SK-N-SH (cell line): ENCODE results near the gene SIX2. TPM values are rescaled to one million over a fixed set of nuclear protein-coding genes. Genes with fewer than 3 reads are reported as not detected.
"Not testable (repeated sequence)": the region's sequence is repeated elsewhere in the genome, so short reads cannot be mapped to it uniquely, and the experiment has no call there.

Source experiments
- CTCF ChIA-PET: fragments of 300-600, 350-600 bp; formaldehyde crosslinking; extraction: SDS; loops from one replicate; lab custom pipeline; 2021; lab: Yijun Ruan, JAX
- POLR2A ChIA-PET: fragments of 350-600 bp; sonication (Branson Sonifier 250); formaldehyde crosslinking; extraction: SDS; loops from one replicate; lab custom pipeline; 2020; ENCODE audit warnings: antibody characterized with exemption, inconsistent platforms; lab: Yijun Ruan, JAX
- DNase-seq: peaks from one replicate; pipeline ENCODE4 v3.0.0; 2012
- H2AFZ ChIP-seq: fragments of 200-600 bp; sonication (generic); 2 replicates; pipeline ENCODE4 v1.8.1; 2016; ENCODE audit warnings: antibody characterized with exemption, mild to moderate bottlenecking, low read depth
- H3F3A ChIP-seq: fragments of 200-600 bp; sonication (generic); replicated peaks from 2 replicates; pipeline ENCODE3; 2016; ENCODE audit warnings: antibody characterized with exemption, mild to moderate bottlenecking; ENCODE audit not compliant: insufficient read depth
- H3K27ac ChIP-seq, 2 experiments: fragments of 200-500 bp in 1 of 2; fragments of 200-600 bp in 1 of 2; sonication (Bioruptor generic) in 1 of 2; sonication (generic), shearing (Covaris generic) in 1 of 2; 2 replicates each; pipeline versions ENCODE4 v1.5.1 to v1.6.1; 2014 to 2016; ENCODE audit warnings: low read depth in 2 of 2, inconsistent platforms in 1 of 2, low read length in 1 of 2, mild to moderate bottlenecking in 1 of 2, mixed read lengths in 1 of 2
- H3K27me3 ChIP-seq: fragments of 200-600 bp; sonication (generic), shearing (Covaris generic); 2 replicates; pipeline ENCODE4 v1.6.1; 2016; ENCODE audit warnings: mixed run types; ENCODE audit not compliant: insufficient read depth
- H3K36me3 ChIP-seq, 2 experiments: fragments of 200-500 bp in 1 of 2; fragments of 200-600 bp in 1 of 2; sonication (Bioruptor generic) in 1 of 2; sonication (generic) in 1 of 2; replicated peaks in 1 of 2; 2 replicates each; pipeline versions ENCODE3 to v1.5.1; 2014 to 2016; ENCODE audit warnings: low read length in 1 of 2, mild to moderate bottlenecking in 1 of 2; ENCODE audit not compliant: insufficient read depth in 2 of 2, control insufficient read depth in 1 of 2
- H3K4me1 ChIP-seq, 2 experiments: fragments of 200-500 bp in 1 of 2; fragments of 200-600 bp in 1 of 2; sonication (Bioruptor generic) in 1 of 2; sonication (generic), shearing (Covaris generic) in 1 of 2; 2 replicates each; pipeline versions ENCODE4 v1.5.1 to v1.6.1; 2014 to 2016; ENCODE audit warnings: low read depth in 1 of 2, low read length in 1 of 2, mixed run types in 1 of 2; ENCODE audit not compliant: insufficient read depth in 2 of 2, control insufficient read depth in 1 of 2
- H3K4me2 ChIP-seq: fragments of 200-600 bp; sonication (generic), shearing (Covaris generic); 2 replicates; pipeline ENCODE4 v1.6.1; 2017; ENCODE audit warnings: mixed run types
- H3K4me3 ChIP-seq, 2 experiments: fragments of 200-500 bp in 1 of 2; fragments of 200-600 bp in 1 of 2; sonication (Bioruptor generic) in 1 of 2; sonication (generic), shearing (Covaris generic) in 1 of 2; 2 replicates each; pipeline versions ENCODE4 v1.5.1 to v1.8.1; 2014 to 2016; ENCODE audit warnings: low read depth in 2 of 2, inconsistent platforms in 1 of 2, low read length in 1 of 2, mild to moderate bottlenecking in 1 of 2, mixed read lengths in 1 of 2, moderate library complexity in 1 of 2
- H3K79me2 ChIP-seq: fragments of 200-600 bp; sonication (generic); 2 replicates; pipeline ENCODE4 v1.8.1; 2017; ENCODE audit warnings: mild to moderate bottlenecking; ENCODE audit not compliant: insufficient read depth
- H3K9ac ChIP-seq: fragments of 200-600 bp; sonication (generic); 2 replicates; pipeline ENCODE4 v1.6.1; 2017; ENCODE audit warnings: mixed run types
- H3K9me2 ChIP-seq: fragments of 200-600 bp; sonication (generic); 2 replicates; pipeline ENCODE4 v1.6.1; 2017; ENCODE audit warnings: mixed run types
- H3K9me3 ChIP-seq: fragments of 200-600 bp; sonication (generic); 2 replicates; pipeline ENCODE4 v1.6.1; 2017; ENCODE audit warnings: mixed run types, mild to moderate bottlenecking, moderate library complexity
- H4K20me1 ChIP-seq: fragments of 200-600 bp; sonication (generic); 2 replicates; pipeline ENCODE4 v1.6.1; 2017; ENCODE audit warnings: mild to moderate bottlenecking, mixed run types; ENCODE audit not compliant: insufficient read depth
- CHD2 ChIP-seq: fragments of 150-350 bp; IDR thresholded peaks from 2 replicates; pipeline ENCODE4 v1.6.1; 2018; ENCODE audit warnings: low read length; ENCODE audit not compliant: partially characterized antibody
- EP300 ChIP-seq, 2 experiments: IDR thresholded peaks; 2 replicates each; pipeline versions ENCODE4 v1.4.0 to v1.6.1; 2012; ENCODE audit warnings: borderline replicate concordance in 1 of 2, low read depth in 1 of 2, low read length in 1 of 2
- USF1 ChIP-seq: IDR thresholded peaks from 2 replicates; pipeline ENCODE4 v1.4.0; 2012; ENCODE audit warnings: low read depth, borderline replicate concordance
- WGBS: methylation state at CpG from one replicate; pipeline ENCODE4 v1.1.6; 2017; ENCODE audit warnings: low lambda C conversion rate; 5-methylcytosine and 5-hydroxymethylcytosine counted together
- polyA plus RNA-seq, 3 experiments: library from polyadenylated mRNA; depleted of rRNA; stranded (reverse); fragments of >200 nt; gene quantifications; 2 replicates each; pipeline ENCODE4 v1.2.3, GENCODE V29; 2012
- TF ChIP-seq, protein P1 (sequence below): fragments of 150-350 bp; IDR thresholded peaks from 2 replicates; pipeline ENCODE4 v1.6.1; 2016; ENCODE audit warnings: mild to moderate bottlenecking, low read depth, low read length
- TF ChIP-seq, protein P2 (sequence below): fragments of 200-600 bp; sonication (generic); IDR thresholded peaks from 2 replicates; pipeline ENCODE4 v1.6.1; 2017; ENCODE audit warnings: antibody characterized with exemption, mild to moderate bottlenecking, moderate library complexity

Gene SIX2
- polyA plus RNA-seq, 1 of the 3 experiments (the other 2 are of a cell fraction) = 0.76 TPM

DNA sequence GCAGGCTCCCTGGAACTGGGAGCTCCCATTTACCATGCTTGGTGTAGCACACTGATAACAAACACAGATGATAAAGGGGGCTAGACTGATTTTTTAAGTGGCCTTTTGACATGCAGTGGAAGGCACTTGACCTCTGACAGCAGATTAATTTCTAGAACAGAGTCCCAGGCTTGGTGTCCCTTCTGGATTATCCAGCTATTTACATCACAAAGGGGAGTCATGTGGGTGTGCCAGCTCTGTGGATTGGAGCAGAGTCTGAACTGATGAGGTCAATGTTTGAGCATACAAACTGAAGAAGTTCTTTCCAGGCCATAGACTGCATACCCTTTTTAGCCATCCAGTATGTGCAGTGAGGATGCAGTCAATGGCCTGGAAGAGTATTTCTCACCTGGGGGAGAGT is 31.5 kb upstream of the SIX2 start:
- H3K4me3 ChIP-seq = no peak overlapping the region
- peaks cover 0 to 6% of the 10 kb centered on the region in 2 experiments; a peak in 2 of 4 replicates for H3K4me1 ChIP-seq
- no peak overlapping the region for H2AFZ ChIP-seq
- POLR2A ChIA-PET = no interaction called here
- no peaks in the 10 kb centered on the region for H4K20me1 ChIP-seq
- H3K9me3 ChIP-seq = no peaks in the 10 kb centered on the region
- H3K36me3 ChIP-seq = no peaks in the 10 kb centered on the region
- no peaks in the 10 kb centered on the region; the same call in 1 of the 2 replicates for H3K27me3 ChIP-seq
- DNase-seq = no peak
- H3K4me2 ChIP-seq = no peak overlapping the region
- no peaks in the 10 kb centered on the region for H3F3A ChIP-seq
- TF ChIP-seq CHD2 (no peak), EP300 (IDR thresholded peaks at IDR 0.05; ENCODE audit: borderline replicate concordance in 1 of 2, low read depth in 1 of 2, low read length in 1 of 2) (no peak), USF1 (no peak)
- TF ChIP-seq, protein P1, sequence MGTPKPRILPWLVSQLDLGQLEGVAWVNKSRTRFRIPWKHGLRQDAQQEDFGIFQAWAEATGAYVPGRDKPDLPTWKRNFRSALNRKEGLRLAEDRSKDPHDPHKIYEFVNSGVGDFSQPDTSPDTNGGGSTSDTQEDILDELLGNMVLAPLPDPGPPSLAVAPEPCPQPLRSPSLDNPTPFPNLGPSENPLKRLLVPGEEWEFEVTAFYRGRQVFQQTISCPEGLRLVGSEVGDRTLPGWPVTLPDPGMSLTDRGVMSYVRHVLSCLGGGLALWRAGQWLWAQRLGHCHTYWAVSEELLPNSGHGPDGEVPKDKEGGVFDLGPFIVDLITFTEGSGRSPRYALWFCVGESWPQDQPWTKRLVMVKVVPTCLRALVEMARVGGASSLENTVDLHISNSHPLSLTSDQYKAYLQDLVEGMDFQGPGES = no peak
- TF ChIP-seq, protein P2, sequence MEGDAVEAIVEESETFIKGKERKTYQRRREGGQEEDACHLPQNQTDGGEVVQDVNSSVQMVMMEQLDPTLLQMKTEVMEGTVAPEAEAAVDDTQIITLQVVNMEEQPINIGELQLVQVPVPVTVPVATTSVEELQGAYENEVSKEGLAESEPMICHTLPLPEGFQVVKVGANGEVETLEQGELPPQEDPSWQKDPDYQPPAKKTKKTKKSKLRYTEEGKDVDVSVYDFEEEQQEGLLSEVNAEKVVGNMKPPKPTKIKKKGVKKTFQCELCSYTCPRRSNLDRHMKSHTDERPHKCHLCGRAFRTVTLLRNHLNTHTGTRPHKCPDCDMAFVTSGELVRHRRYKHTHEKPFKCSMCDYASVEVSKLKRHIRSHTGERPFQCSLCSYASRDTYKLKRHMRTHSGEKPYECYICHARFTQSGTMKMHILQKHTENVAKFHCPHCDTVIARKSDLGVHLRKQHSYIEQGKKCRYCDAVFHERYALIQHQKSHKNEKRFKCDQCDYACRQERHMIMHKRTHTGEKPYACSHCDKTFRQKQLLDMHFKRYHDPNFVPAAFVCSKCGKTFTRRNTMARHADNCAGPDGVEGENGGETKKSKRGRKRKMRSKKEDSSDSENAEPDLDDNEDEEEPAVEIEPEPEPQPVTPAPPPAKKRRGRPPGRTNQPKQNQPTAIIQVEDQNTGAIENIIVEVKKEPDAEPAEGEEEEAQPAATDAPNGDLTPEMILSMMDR = no peak
- no peaks in the 10 kb centered on the region for H3K79me2 ChIP-seq
- H3K9ac ChIP-seq = no peak overlapping the region
- no peaks in the 10 kb centered on the region for H3K9me2 ChIP-seq
- H3K27ac ChIP-seq = no peak overlapping the region
- CTCF ChIA-PET = interaction anchor here (0.7 to 2.7 kb wide), 7 partner anchors 9 to 443 kb away, joined by 3 to 8 read pairs (median 4); no protein-coding TSS in a partner anchor

- H3K4me1 ChIP-seq, H3K4me2 ChIP-seq, H4K20me1 ChIP-seq, H3K9me3 ChIP-seq, H3K9me2 ChIP-seq, H3K27ac ChIP-seq, POLR2A ChIA-PET, DNase-seq, H2AFZ ChIP-seq, H3K9ac ChIP-seq, H3F3A ChIP-seq, H3K27me3 ChIP-seq, H3K4me3 ChIP-seq, H3K79me2 ChIP-seq, H3K36me3 ChIP-seq: not testable (repeated sequence)
- CTCF ChIA-PET = interaction anchor here (1.0 to 2.7 kb wide), 4 partner anchors 16 to 455 kb away, joined by 4 to 8 read pairs (median 8); no protein-coding TSS in a partner anchor
- 76% methylated on average over 5 of the region's 5 CpGs for WGBS
These were observed 30.6 kb upstream of the SIX2 start for GRCh38 chr2:45039804-45040203.

DNA sequence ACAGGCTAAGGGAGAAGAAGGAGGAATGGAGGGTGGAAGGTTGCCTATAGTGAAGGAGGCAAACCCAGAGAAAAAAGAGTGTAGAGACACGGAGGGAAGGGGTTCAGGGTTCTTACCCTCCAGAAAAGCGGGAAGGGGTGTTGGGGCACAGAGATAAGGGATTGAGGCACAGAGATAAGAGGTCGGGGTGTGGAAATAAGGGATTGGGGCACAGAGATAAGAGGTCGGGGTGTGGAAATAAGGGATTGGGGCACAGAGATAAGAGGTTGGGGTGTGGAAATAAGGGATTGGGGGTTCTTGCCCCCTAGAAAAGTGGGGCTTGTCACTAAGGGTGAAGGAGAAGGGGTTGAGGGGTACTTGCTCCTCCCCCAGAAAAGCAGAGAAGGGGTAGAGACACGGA is 29.6 kb upstream of the SIX2 start:
- H3K4me2 ChIP-seq, CTCF ChIA-PET, H3K27me3 ChIP-seq, H3K9me2 ChIP-seq, H3K36me3 ChIP-seq, H2AFZ ChIP-seq, H3K27ac ChIP-seq, H3K79me2 ChIP-seq, H3K9ac ChIP-seq, POLR2A ChIA-PET, H3K4me3 ChIP-seq, H3F3A ChIP-seq, H4K20me1 ChIP-seq, H3K9me3 ChIP-seq, DNase-seq, H3K4me1 ChIP-seq: not testable (repeated sequence)
- WGBS = 40% methylated on average over 5 of the region's 5 CpGs
